HepG2 (cell line): Measurements from ENCODE around the gene NSD1. TPM values are rescaled to one million over a fixed set of nuclear protein-coding genes. Genes with fewer than 3 reads are reported as not detected.

Experiments used
- BCL6 ChIP-seq: IDR thresholded peaks from 2 replicates; pipeline ENCODE4 v1.6.1; 2016; ENCODE audit warnings: missing genetic modification reagents, missing compliant biosample characterization
- BRF2 ChIP-seq: sonication (generic); formaldehyde crosslinking; IDR thresholded peaks from 2 replicates; pipeline ENCODE4 v1.8.1; 2022; ENCODE audit warnings: mild to moderate bottlenecking, missing genetic modification reagents
- CHCHD3 ChIP-seq: sonication (generic); formaldehyde crosslinking; IDR thresholded peaks from 2 replicates; pipeline ENCODE4 v1.8.0; 2022; ENCODE audit warnings: mild to moderate bottlenecking, missing genetic modification reagents, moderate library complexity
- MATR3 ChIP-seq: sonication (generic); formaldehyde crosslinking; IDR thresholded peaks from 2 replicates; pipeline ENCODE4 v1.4.0; 2020; ENCODE audit warnings: missing genetic modification reagents
- MIER3 ChIP-seq: IDR thresholded peaks from 2 replicates; pipeline ENCODE4 v1.6.1; 2016; ENCODE audit warnings: missing compliant biosample characterization, borderline replicate concordance
- NFKBIZ ChIP-seq: IDR thresholded peaks from 2 replicates; pipeline ENCODE4 v1.6.1; 2018; ENCODE audit warnings: missing genetic modification reagents, missing compliant biosample characterization
- PAF1 ChIP-seq: IDR thresholded peaks from 2 replicates; pipeline ENCODE4 v1.6.1; 2016; ENCODE audit warnings: missing genetic modification reagents, missing compliant biosample characterization
- RBFOX2 ChIP-seq: fragments of 200-400 bp; formaldehyde crosslinking; IDR thresholded peaks from 2 replicates; pipeline ENCODE4 v1.6.1; 2017; ENCODE audit warnings: low read depth, mild to moderate bottlenecking, low read length
- RFXAP ChIP-seq: sonication (generic); formaldehyde crosslinking; IDR thresholded peaks from 2 replicates; pipeline ENCODE4 v1.4.0; 2020; ENCODE audit warnings: missing genetic modification reagents, borderline replicate concordance
- STAT6 ChIP-seq: sonication (generic); formaldehyde crosslinking; IDR thresholded peaks from 2 replicates; pipeline ENCODE4 v1.4.0; 2020; ENCODE audit warnings: missing genetic modification reagents, mild to moderate bottlenecking, borderline replicate concordance
- ZBTB33 ChIP-seq: sonication (generic); formaldehyde crosslinking; IDR thresholded peaks from 2 replicates; pipeline ENCODE4 v1.4.0; 2020; ENCODE audit warnings: missing genetic modification reagents
- ZNF704 ChIP-seq: sonication (generic); formaldehyde crosslinking; IDR thresholded peaks from 2 replicates; pipeline ENCODE4 v1.8.1; 2023; ENCODE audit warnings: mild to moderate bottlenecking, inconsistent platforms, moderate library complexity, missing genetic modification reagents, borderline replicate concordance
- ZNF788 ChIP-seq: sonication (generic); formaldehyde crosslinking; IDR thresholded peaks from 2 replicates; pipeline ENCODE4 v1.5.0; 2020; ENCODE audit warnings: mild to moderate bottlenecking, missing genetic modification reagents, borderline replicate concordance
- polyA plus RNA-seq, 8 experiments: library from polyadenylated mRNA; depleted of rRNA in 3 of 8; stranded (reverse) in 7 of 8; unstranded in 1 of 8; fragments of >200 nt; fragmentation: Illumina TruSeq in 4 of 8; extraction: Trizol in 4 of 8; gene quantifications; 2 replicates each; pipeline versions ENCODE4 v1.2.1 to v1.2.3, GENCODE V29; 2011 to 2016; ENCODE audit warnings: low read depth in 4 of 8, missing spikeins in 1 of 8, mixed read lengths in 1 of 8; ENCODE audit not compliant: insufficient read depth in 1 of 8
- total RNA-seq, 5 experiments: library from RNA; depleted of rRNA; stranded (reverse); fragments of >200 nt; fragmentation: Illumina TruSeq; extraction: Trizol; gene quantifications; 2 replicates each; pipeline ENCODE4 v1.2.3, GENCODE V29; 2016; ENCODE audit warnings: low read depth in 1 of 5
- TF ChIP-seq, protein P1 (sequence below): sonication (generic); formaldehyde crosslinking; IDR thresholded peaks from 2 replicates; pipeline ENCODE4 v1.4.0; 2020; ENCODE audit warnings: missing genetic modification reagents, borderline replicate concordance
- TF ChIP-seq, protein P2 (sequence below): sonication (generic); formaldehyde crosslinking; IDR thresholded peaks from 2 replicates; pipeline ENCODE4 v1.8.0; 2022; ENCODE audit warnings: missing genetic modification reagents, mild to moderate bottlenecking, borderline replicate concordance

The NSD1 gene
- total and polyA plus RNA-seq, 2 of the 13 experiments (the other 11 are each of a cell fraction or from before 2014, with no cell fraction given) = 0.01 to 0.09 TPM

- TF ChIP-seq, protein P1, sequence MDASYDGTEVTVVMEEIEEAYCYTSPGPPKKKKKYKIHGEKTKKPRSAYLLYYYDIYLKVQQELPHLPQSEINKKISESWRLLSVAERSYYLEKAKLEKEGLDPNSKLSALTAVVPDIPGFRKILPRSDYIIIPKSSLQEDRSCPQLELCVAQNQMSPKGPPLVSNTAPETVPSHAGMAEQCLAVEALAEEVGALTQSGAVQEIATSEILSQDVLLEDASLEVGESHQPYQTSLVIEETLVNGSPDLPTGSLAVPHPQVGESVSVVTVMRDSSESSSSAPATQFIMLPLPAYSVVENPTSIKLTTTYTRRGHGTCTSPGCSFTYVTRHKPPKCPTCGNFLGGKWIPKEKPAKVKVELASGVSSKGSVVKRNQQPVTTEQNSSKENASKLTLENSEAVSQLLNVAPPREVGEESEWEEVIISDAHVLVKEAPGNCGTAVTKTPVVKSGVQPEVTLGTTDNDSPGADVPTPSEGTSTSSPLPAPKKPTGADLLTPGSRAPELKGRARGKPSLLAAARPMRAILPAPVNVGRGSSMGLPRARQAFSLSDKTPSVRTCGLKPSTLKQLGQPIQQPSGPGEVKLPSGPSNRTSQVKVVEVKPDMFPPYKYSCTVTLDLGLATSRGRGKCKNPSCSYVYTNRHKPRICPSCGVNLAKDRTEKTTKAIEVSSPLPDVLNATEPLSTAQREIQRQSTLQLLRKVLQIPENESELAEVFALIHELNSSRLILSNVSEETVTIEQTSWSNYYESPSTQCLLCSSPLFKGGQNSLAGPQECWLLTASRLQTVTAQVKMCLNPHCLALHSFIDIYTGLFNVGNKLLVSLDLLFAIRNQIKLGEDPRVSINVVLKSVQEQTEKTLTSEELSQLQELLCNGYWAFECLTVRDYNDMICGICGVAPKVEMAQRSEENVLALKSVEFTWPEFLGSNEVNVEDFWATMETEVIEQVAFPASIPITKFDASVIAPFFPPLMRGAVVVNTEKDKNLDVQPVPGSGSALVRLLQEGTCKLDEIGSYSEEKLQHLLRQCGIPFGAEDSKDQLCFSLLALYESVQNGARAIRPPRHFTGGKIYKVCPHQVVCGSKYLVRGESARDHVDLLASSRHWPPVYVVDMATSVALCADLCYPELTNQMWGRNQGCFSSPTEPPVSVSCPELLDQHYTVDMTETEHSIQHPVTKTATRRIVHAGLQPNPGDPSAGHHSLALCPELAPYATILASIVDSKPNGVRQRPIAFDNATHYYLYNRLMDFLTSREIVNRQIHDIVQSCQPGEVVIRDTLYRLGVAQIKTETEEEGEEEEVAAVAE (CRISPR knock-in tag) = no peak
- TF ChIP-seq CHCHD3 (CRISPR knock-in tag) = no peak
- no peak for TF ChIP-seq BRF2 (CRISPR knock-in tag)
- 0 out of 2 replicates have a peak, but pooled peaks have one; percentile 46 for TF ChIP-seq PAF1
- TF ChIP-seq NFKBIZ (CRISPR knock-in tag) = no peak
- TF ChIP-seq MATR3 (CRISPR knock-in tag) = no peak
- no peak for TF ChIP-seq BCL6 (CRISPR knock-in tag)
- no peak for TF ChIP-seq STAT6 (CRISPR knock-in tag)
- TF ChIP-seq RFXAP (CRISPR knock-in tag) = no peak
- peak; percentile 77 for TF ChIP-seq RBFOX2
- no peak for TF ChIP-seq ZNF788 (CRISPR knock-in tag)
- no peak for TF ChIP-seq MIER3 (CRISPR knock-in tag)
- TF ChIP-seq ZBTB33 (CRISPR knock-in tag) = peak; percentile 94
- no peak for TF ChIP-seq ZNF704
- TF ChIP-seq, protein P2, sequence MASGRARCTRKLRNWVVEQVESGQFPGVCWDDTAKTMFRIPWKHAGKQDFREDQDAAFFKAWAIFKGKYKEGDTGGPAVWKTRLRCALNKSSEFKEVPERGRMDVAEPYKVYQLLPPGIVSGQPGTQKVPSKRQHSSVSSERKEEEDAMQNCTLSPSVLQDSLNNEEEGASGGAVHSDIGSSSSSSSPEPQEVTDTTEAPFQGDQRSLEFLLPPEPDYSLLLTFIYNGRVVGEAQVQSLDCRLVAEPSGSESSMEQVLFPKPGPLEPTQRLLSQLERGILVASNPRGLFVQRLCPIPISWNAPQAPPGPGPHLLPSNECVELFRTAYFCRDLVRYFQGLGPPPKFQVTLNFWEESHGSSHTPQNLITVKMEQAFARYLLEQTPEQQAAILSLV (CRISPR knock-in tag) = no peak
Measured at GRCh38 chr5:177097016-177097985, 36.3 kb upstream of the NSD1 start (continued).
